Activated CD8-positive, alpha-beta memory T cell treated with anti-CD3 and anti-CD28 coated beads, Interleukin-2, amount 50 U/mL, for 24 hours (primary cell): ENCODE measurements around the gene PRR19.
"Not testable (repeated sequence)": the region's sequence is repeated elsewhere in the genome, so short reads cannot be mapped to it uniquely, and the experiment has no call there.

Experiments used
- DNase-seq: peaks from one replicate; pipeline ENCODE4 v3.0.0-alpha.2; 2020; ENCODE audit errors: extremely low read depth

PRR19 gene

GRCh38 chr19:42301646-42302203 is at the start of gene PRR19:
Gene PRR19 (plus strand): TSS chr19:42302132. CDS start chr19:42309585, 7,453 bp downstream.
- DNase-seq = no peak

GRCh38 chr19:42252365-42253244 is 49.3 kb upstream of the PRR19 start:
- no peak for DNase-seq

- no peak for DNase-seq
Observed at GRCh38 chr19:42253245-42254088, 48.5 kb upstream of the PRR19 start.

- no peak for DNase-seq
Observed at GRCh38 chr19:42254089-42254849, 47.7 kb upstream of the PRR19 start.

- peak; percentile 69 for DNase-seq
Observed at GRCh38 chr19:42254850-42255765, 46.8 kb upstream of the PRR19 start, which contains the start of gene ERF. Gene ERF (minus strand): TSS chr19:42255128. CDS start chr19:42254999, 129 bp downstream.

GRCh38 chr19:42255766-42256745 is 45.9 kb upstream of the PRR19 start:
- no peak for DNase-seq

GRCh38 chr19:42257842-42258241 is 44.1 kb upstream of the PRR19 start:
- not testable (repeated sequence) for DNase-seq

- no peak for DNase-seq
Observed at GRCh38 chr19:42261763-42262162, 40.2 kb upstream of the PRR19 start.

GRCh38 chr19:42266105-42266504 is 35.8 kb upstream of the PRR19 start:
- not testable (repeated sequence) for DNase-seq

- DNase-seq = not testable (repeated sequence)
Observed at GRCh38 chr19:42266928-42267603, 34.9 kb upstream of the PRR19 start.

- DNase-seq = no peak
Observed at GRCh38 chr19:42267644-42268141, 34.2 kb upstream of the PRR19 start.

- DNase-seq = peak; percentile 98
Observed at GRCh38 chr19:42268142-42268703, 33.7 kb upstream of the PRR19 start.

GRCh38 chr19:42268704-42269477 is 33.0 kb upstream of the PRR19 start, which contains the start of gene CIC:
Gene CIC (plus strand): TSS chr19:42269252. CDS start chr19:42271784, 2,532 bp downstream.
- peak; percentile 97 for DNase-seq

- no peak for DNase-seq
Observed at GRCh38 chr19:42269478-42270345, 32.2 kb upstream of the PRR19 start.

- DNase-seq = no peak
Observed at GRCh38 chr19:42270346-42271044, 31.4 kb upstream of the PRR19 start.
